Natural killer cell treated with Interleukin-12 subunit alpha and Interleukin-12 subunit beta and Interleukin-15 and Interleukin-18, amount 100 ng/mL, for 72 hours (primary cell): Measurements from ENCODE around the gene HP. TPM values are rescaled to one million over a fixed set of nuclear protein-coding genes. Genes with fewer than 3 reads are reported as not detected.
"Not testable (repeated sequence)": the region's sequence is repeated elsewhere in the genome, so short reads cannot be mapped to it uniquely, and the experiment has no call there.

Experiments used
- ATAC-seq, 2 donors: fragments of 150-1000 bp; cut with Tn5 transposase in 1 of 2; sonication (Bioruptor Pico), chemical (Tn5 transposase) in 1 of 2; 2 replicates each; pipeline ENCODE4 v1.10.0; 2021
- DNase-seq: peaks from one replicate; pipeline ENCODE4 v3.0.0; 2022; ENCODE audit warnings: low spot score
- H3K27ac Mint-ChIP-seq, 2 donors: 1 replicate in 1 of 2; 2 replicates in 1 of 2; pipeline ENCODE4 v1.8.0; 2022; ENCODE audit warnings: mixed read lengths in 2 of 2, mild to moderate bottlenecking in 1 of 2, moderate library complexity in 1 of 2
- H3K27me3 Mint-ChIP-seq, 2 donors: 1 replicate in 1 of 2; 2 replicates in 1 of 2; pipeline ENCODE4 v1.8.0; 2022; ENCODE audit warnings: mixed read lengths in 2 of 2
- H3K36me3 Mint-ChIP-seq: one replicate; pipeline ENCODE4 v1.8.0; 2022; ENCODE audit warnings: mixed read lengths
- H3K4me1 Mint-ChIP-seq, 2 donors: 1 replicate in 1 of 2; 2 replicates in 1 of 2; pipeline ENCODE4 v1.8.0; 2022; ENCODE audit warnings: low read depth in 2 of 2, mixed read lengths in 2 of 2, mild to moderate bottlenecking in 1 of 2
- H3K4me3 Mint-ChIP-seq: one replicate; pipeline ENCODE4 v1.8.0; 2022; ENCODE audit warnings: mixed read lengths
- H3K9me3 Mint-ChIP-seq: 2 replicates; pipeline ENCODE4 v1.8.0; 2022; ENCODE audit warnings: mixed read lengths
- total RNA-seq, 2 donors: library from RNA; stranded (reverse); gene quantifications; one replicate each; pipeline ENCODE4 v1.2.3, GENCODE V29; 2022

The HP gene
- total RNA-seq, result not detected

GRCh38 chr16:72054254-72054847, at the start of gene HP:
TSS of gene HP (plus strand) at chr16:72054505. CDS start at chr16:72054653, 148 bp downstream.
- H3K4me1 Mint-ChIP-seq, H3K36me3 Mint-ChIP-seq: not testable (repeated sequence)
- peak within 1 kb of the TSS in 1 of 2 donors; percentile 12 for H3K27ac Mint-ChIP-seq

DNA sequence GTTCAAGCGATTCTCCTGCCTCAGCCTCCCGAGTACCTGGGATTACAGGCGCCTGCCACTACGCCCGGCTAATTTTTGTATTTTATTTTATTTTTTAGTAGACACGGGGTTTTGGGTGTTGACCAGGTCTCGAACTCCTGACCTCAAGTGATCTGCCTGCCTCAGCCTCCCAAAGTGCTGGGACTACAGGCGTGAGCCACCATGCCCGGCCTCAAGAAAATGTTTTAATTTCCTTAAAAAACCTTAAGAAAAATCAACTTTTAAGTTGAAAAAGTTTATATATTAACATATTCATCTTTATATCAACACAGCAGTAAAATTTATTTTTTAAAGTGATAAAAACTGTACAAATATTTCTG, 46.3 kb upstream of the HP start:
- not testable (repeated sequence) for H3K36me3 Mint-ChIP-seq, ATAC-seq, H3K9me3 Mint-ChIP-seq, DNase-seq, H3K27me3 Mint-ChIP-seq
- Mint-ChIP-seq H3K4me3 (peak overlapping the region; percentile 99), H3K27ac (peak overlapping the region in 1 of 2 donors; percentile 80), H3K4me1 (peaks cover 9 to 14% of the 10 kb centered on the region in 2 donors)

More at GRCh38 chr16:72054254-72054847, at the start of gene HP:
- DNase-seq, H3K9me3 Mint-ChIP-seq, ATAC-seq, H3K4me3 Mint-ChIP-seq: not testable (repeated sequence)
- peaks cover 8 to 11% of the 10 kb centered on the region in 2 donors for H3K27me3 Mint-ChIP-seq

DNA sequence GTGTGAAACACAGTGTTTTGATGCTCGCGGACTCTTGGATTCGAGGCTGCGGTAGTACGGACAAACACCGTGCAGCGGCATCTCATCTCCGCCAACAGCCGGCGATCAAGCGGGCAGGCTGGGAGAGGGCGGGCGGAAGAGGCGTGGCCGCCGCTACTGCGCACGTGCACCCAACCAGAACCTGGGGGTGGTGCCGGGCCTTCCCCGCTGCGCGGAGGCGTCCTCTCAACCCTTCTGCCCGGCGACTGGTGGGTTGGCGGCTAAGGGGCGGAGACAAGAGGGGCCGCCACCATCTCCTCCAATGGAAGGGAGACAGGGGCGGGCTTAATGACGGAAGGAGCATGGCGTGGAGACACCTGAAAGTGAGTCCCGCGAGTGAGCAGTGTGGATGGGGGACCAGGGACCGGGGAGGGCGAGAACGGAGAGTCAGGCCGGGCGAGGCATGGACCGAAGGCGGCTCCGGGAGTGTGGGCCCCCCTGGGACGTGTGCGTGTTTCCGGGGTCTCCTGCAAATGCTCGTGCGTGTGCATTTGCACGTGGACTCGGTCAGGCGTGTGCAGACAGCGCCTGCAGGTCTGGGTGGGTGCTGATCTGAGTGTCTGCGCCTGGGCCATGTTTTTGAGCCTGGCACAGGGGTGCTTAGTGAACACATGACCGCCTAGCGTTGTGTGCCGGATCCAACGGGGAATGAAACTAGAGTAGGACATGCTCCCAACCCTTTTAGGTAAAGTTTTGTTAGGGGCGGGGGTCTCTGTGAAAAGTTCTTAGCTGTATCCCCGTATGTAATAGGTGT, 45.7 kb upstream of the HP start, which contains the start of gene DHODH:
DHODH (plus strand) TSS at position 321 of the 793 bp plus-strand sequence; CDS start at position 342, 21 bp downstream.
- H3K27me3 Mint-ChIP-seq, result peaks cover 2 to 6% of the 10 kb centered on the region in 2 donors
- peak; percentile 100 for ATAC-seq
- H3K9me3 Mint-ChIP-seq, result no peaks in the 10 kb centered on the region
- peaks cover 9 to 16% of the 10 kb centered on the region in 2 donors for H3K4me1 Mint-ChIP-seq
- peak; percentile 99 for DNase-seq
- peaks cover 6% of the 10 kb centered on the region for H3K36me3 Mint-ChIP-seq
- H3K27ac Mint-ChIP-seq, result peak within 1 kb of the TSS; percentile 80 to 85
- peak within 1 kb of the TSS; percentile 99 for H3K4me3 Mint-ChIP-seq

GRCh38 chr16:72009779-72010178, 44.5 kb upstream of the HP start:
- Mint-ChIP-seq H3K4me3 (peak overlapping the region; percentile 72), H3K36me3 (peaks cover 6% of the 10 kb centered on the region), H3K9me3 (no peaks in the 10 kb centered on the region), H3K27ac (no peak overlapping the region), H3K27me3 (peaks cover 0 to 2% of the 10 kb centered on the region in 2 donors), H3K4me1 (peaks cover 9 to 16% of the 10 kb centered on the region in 2 donors)
- ATAC-seq (no peak), DNase-seq (no peak)

GRCh38 chr16:72012607-72013006, 41.7 kb upstream of the HP start:
- Mint-ChIP-seq H3K4me3 (no peak overlapping the region), H3K27me3 (no peaks in the 10 kb centered on the region), H3K27ac (no peak overlapping the region), H3K9me3 (no peaks in the 10 kb centered on the region), H3K36me3 (peaks cover 6% of the 10 kb centered on the region), H3K4me1 (peaks cover 9 to 16% of the 10 kb centered on the region in 2 donors)
- DNase-seq (no peak), ATAC-seq (no peak)

DNA sequence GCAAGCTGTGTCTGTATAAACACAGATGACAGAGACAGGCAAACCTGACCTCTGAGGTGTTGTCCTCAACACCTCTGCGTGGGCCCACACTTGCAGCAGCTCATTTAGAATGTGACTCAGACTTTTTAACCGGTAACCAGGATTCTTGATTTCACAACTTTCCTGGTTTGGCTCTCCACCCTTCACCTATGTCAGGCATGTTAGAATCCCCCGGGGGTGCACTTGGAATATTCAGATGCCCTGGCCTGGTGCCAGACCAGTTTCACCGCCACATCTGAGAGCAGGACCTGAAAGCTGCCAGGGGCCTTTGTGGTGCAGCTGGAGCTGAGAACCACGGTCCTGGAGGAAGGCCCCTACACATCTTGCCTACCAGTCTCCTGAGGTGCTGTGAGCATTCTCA, 40.9 kb upstream of the HP start:
- Mint-ChIP-seq H3K27ac (peak overlapping the region in 1 of 2 donors; percentile 68), H3K9me3 (no peaks in the 10 kb centered on the region), H3K36me3 (peaks cover 5% of the 10 kb centered on the region), H3K27me3 (no peaks in the 10 kb centered on the region), H3K4me3 (no peak overlapping the region), H3K4me1 (peaks cover 9 to 15% of the 10 kb centered on the region in 2 donors)
- ATAC-seq (no peak), DNase-seq (no peak)

- H3K4me1 Mint-ChIP-seq, result peaks cover 5 to 9% of the 10 kb centered on the region in 2 donors
- no peaks in the 10 kb centered on the region for H3K36me3 Mint-ChIP-seq
- H3K4me3 Mint-ChIP-seq, result no peak overlapping the region
- DNase-seq, result no peak
- no peaks in the 10 kb centered on the region for H3K9me3 Mint-ChIP-seq
- H3K27me3 Mint-ChIP-seq, result no peaks in the 10 kb centered on the region
- no peak for ATAC-seq
- peak overlapping the region in 1 of 2 donors; percentile 68 for H3K27ac Mint-ChIP-seq
These were observed 40.3 kb upstream of the HP start for GRCh38 chr16:72013888-72014581.

DNA sequence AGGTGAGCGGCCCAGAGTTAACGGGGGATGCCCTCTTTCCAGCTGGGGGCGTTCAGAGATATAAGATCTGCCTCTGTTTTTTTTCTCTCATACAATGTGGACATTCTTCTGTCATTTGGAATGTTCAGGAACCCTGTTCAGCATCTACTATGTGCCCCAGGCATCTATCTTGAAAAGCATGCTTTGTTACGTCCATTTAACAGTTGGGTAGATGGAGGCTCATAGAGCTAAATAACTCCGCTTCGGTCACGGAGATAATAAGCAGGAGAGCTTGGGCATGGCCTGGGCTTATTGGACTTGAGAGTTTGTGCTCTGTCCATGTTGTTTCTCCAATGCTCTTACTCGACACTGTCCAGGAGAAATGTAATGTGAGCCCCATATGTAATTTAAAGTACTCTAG, 39.6 kb upstream of the HP start:
- Mint-ChIP-seq H3K4me1 (peaks cover 5 to 9% of the 10 kb centered on the region in 2 donors), H3K9me3 (no peaks in the 10 kb centered on the region), H3K27ac (no peak overlapping the region), H3K27me3 (no peaks in the 10 kb centered on the region), H3K4me3 (no peak overlapping the region), H3K36me3 (no peaks in the 10 kb centered on the region)
- ATAC-seq, result no peak
- DNase-seq, result no peak

GRCh38 chr16:72015124-72015523, 39.2 kb upstream of the HP start:
- H3K27ac Mint-ChIP-seq, result no peak overlapping the region
- ATAC-seq, result no peak
- no peaks in the 10 kb centered on the region for H3K9me3 Mint-ChIP-seq
- DNase-seq, result no peak
- peaks cover 3 to 7% of the 10 kb centered on the region in 2 donors for H3K4me1 Mint-ChIP-seq
- no peak overlapping the region for H3K4me3 Mint-ChIP-seq
- no peaks in the 10 kb centered on the region for H3K36me3 Mint-ChIP-seq
- no peaks in the 10 kb centered on the region for H3K27me3 Mint-ChIP-seq

DNA sequence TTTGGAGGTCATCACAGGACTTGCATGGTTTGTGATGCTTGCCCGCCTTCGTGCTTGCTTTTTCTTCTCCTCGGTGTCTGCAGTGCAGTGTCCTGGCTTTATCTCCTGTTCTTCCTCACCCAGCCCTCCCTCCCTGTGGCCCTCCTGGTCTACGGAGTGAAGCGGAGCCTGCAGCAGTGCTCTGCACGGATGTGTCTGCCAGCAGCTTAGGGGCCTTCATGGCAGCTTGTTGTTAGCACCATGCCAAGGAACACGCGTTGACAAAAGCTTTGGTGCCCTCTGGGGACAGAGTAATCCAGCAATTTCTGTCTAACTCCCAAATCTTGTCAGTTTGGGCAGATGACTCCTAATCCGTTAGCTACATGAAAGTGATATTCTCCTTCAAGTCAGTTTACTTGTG, 35.8 kb upstream of the HP start:
- Mint-ChIP-seq H3K36me3 (peaks cover 3% of the 10 kb centered on the region), H3K4me3 (no peak overlapping the region), H3K4me1 (no peaks in the 10 kb centered on the region), H3K9me3 (no peaks in the 10 kb centered on the region), H3K27ac (no peak overlapping the region), H3K27me3 (no peaks in the 10 kb centered on the region)
- ATAC-seq, result no peak
- no peak for DNase-seq

DNA sequence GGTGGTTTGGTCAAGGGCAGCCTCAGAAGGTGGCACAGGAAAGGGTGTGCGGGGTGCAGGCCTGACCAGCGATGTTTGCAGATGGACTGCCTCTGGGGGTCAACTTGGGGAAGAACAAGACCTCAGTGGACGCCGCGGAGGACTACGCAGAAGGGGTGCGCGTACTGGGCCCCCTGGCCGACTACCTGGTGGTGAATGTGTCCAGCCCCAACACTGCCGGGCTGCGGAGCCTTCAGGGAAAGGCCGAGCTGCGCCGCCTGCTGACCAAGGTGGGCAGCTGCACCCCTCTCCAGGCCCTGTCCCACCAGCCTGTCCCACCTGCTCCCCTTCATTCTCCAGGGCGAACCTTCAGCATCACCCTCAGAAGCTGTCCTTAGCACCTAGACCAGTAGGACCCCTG, 33.3 kb upstream of the HP start:
- no peaks in the 10 kb centered on the region for H3K27me3 Mint-ChIP-seq
- peaks cover 11% of the 10 kb centered on the region for H3K36me3 Mint-ChIP-seq
- no peaks in the 10 kb centered on the region for H3K9me3 Mint-ChIP-seq
- H3K4me3 Mint-ChIP-seq, result no peak overlapping the region
- H3K4me1 Mint-ChIP-seq, result no peaks in the 10 kb centered on the region
- DNase-seq (no peak), ATAC-seq (no peak)
- H3K27ac Mint-ChIP-seq, result no peak overlapping the region

- H3K4me1 Mint-ChIP-seq, result no peaks in the 10 kb centered on the region
- H3K27me3 Mint-ChIP-seq, result no peaks in the 10 kb centered on the region
- H3K4me3 Mint-ChIP-seq, result no peak overlapping the region
- no peak for DNase-seq
- H3K27ac Mint-ChIP-seq, result no peak overlapping the region
- H3K36me3 Mint-ChIP-seq, result peaks cover 11% of the 10 kb centered on the region
- no peaks in the 10 kb centered on the region for H3K9me3 Mint-ChIP-seq
- ATAC-seq, result no peak
These were observed 32.2 kb upstream of the HP start for GRCh38 chr16:72022127-72022526.

GRCh38 chr16:72023962-72024361, 30.3 kb upstream of the HP start:
- H3K4me3 Mint-ChIP-seq, result no peak overlapping the region
- no peaks in the 10 kb centered on the region for H3K27me3 Mint-ChIP-seq
- ATAC-seq, result no peak
- peaks cover 11% of the 10 kb centered on the region for H3K36me3 Mint-ChIP-seq
- H3K9me3 Mint-ChIP-seq, result no peaks in the 10 kb centered on the region
- no peaks in the 10 kb centered on the region for H3K4me1 Mint-ChIP-seq
- no peak for DNase-seq
- H3K27ac Mint-ChIP-seq, result no peak overlapping the region

DNA sequence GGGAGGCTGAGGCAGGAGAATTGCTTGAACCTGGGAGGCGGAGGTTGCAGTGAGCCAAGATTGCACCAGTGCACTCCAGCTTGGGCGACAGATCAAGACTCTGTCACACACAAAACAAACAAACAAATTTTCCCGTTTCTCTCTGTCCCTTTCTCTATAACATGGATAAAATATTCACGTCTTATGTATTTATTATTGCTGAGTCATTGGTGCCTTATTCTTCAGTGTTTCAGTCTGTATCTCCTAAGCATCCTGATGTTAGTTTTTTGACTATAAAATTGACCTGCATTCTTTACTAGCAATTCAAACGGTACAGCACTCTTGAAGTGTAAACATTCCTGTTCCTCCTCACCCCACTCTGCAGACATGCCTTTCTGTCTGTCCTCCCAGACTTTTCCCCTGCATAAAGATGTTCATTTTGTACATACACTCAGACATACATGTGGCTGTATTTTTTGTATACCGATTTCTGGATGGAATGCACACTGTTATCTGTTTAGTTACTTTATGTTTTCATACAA, 29.4 kb upstream of the HP start:
- DNase-seq, result no peak
- H3K27ac Mint-ChIP-seq, result no peak overlapping the region
- no peak for ATAC-seq
- no peaks in the 10 kb centered on the region for H3K9me3 Mint-ChIP-seq
- H3K36me3 Mint-ChIP-seq, result peaks cover 11% of the 10 kb centered on the region
- H3K4me3 Mint-ChIP-seq, result no peak overlapping the region
- H3K27me3 Mint-ChIP-seq, result no peaks in the 10 kb centered on the region
- no peaks in the 10 kb centered on the region for H3K4me1 Mint-ChIP-seq
